Endothelial cell of umbilical vein (primary cell): ENCODE results near the gene ATP6V1D. TPM values are rescaled to one million over a fixed set of nuclear protein-coding genes. Genes with fewer than 3 reads are reported as not detected.

ENCODE experiments used
- BruUV-seq: library from RNA; stranded (reverse); fragments of 400-500 nt; replicated peaks from 2 replicates; lab custom pipeline; 2021; lab: Mats Ljungman, UMichigan
- CTCF ChIA-PET: fragments of 300-600, 350-600 bp; sonication (Branson Sonifier 250); formaldehyde crosslinking; loops from one replicate; lab custom pipeline; 2021; ENCODE audit warnings: antibody characterized with exemption, inconsistent platforms; lab: Charles Lee
- POLR2A ChIA-PET: fragments of 300-600, 350-600 bp; sonication (Branson Sonifier 250); formaldehyde crosslinking; loops from one replicate; lab custom pipeline; 2021; ENCODE audit warnings: antibody characterized with exemption, inconsistent platforms; lab: Charles Lee
- DNase-seq: peaks from one replicate; pipeline ENCODE4 v3.0.0-alpha.2; 2011; ENCODE audit warnings: low read depth, low spot score
- FAIRE-seq: peaks from 2 replicates; lab custom pipeline; 2011; peaks lifted over from hg19 to GRCh38; lab: Jason Lieb, UNC
- H2AFZ ChIP-seq: 2 replicates; pipeline ENCODE4 v1.6.0; 2012; ENCODE audit warnings: low read depth, low read length, control low read depth, inconsistent platforms
- H3K27ac ChIP-seq: 2 replicates; pipeline ENCODE4 v1.5.1; 2011; ENCODE audit warnings: low read depth, mild to moderate bottlenecking, control low read depth, low read length, moderate library complexity; ENCODE audit not compliant: insufficient read depth
- H3K27me3 ChIP-seq, 2 experiments: 2 replicates each; pipeline versions ENCODE4 v1.6.0 to v1.6.1; 2011; ENCODE audit warnings: low read length in 2 of 2, mixed read lengths in 1 of 2; ENCODE audit not compliant: control insufficient read depth in 2 of 2, insufficient read depth in 2 of 2
- H3K36me3 ChIP-seq, 2 experiments: 2 replicates in 1 of 2; 3 replicates in 1 of 2; pipeline ENCODE4 v1.5.1; 2011; ENCODE audit warnings: low read length in 2 of 2, mild to moderate bottlenecking in 1 of 2, moderate library complexity in 1 of 2; ENCODE audit not compliant: control insufficient read depth in 2 of 2, insufficient read depth in 2 of 2; ENCODE audit errors: extremely low read depth in 1 of 2
- H3K4me1 ChIP-seq: 3 replicates; pipeline ENCODE4 v1.5.1; 2011; ENCODE audit warnings: mild to moderate bottlenecking, low read length; ENCODE audit not compliant: control insufficient read depth, insufficient read depth; ENCODE audit errors: extremely low read depth
- H3K4me2 ChIP-seq: 2 replicates; pipeline ENCODE4 v1.6.1; 2011; ENCODE audit warnings: low read length, control low read depth, mixed read lengths; ENCODE audit not compliant: insufficient read depth
- H3K4me3 ChIP-seq, 3 experiments: fragments of 200-600 bp in 1 of 3; sonication (generic), shearing (Covaris generic) in 1 of 3; replicated peaks in 1 of 3; 2 replicates each; pipeline ENCODE4 v1.5.1; 2011 to 2016; ENCODE audit warnings: control low read depth in 3 of 3, low read length in 3 of 3, mild to moderate bottlenecking in 2 of 3, inconsistent platforms in 1 of 3, low read depth in 1 of 3, moderate library complexity in 1 of 3; ENCODE audit not compliant: insufficient read depth in 1 of 3
- H3K79me2 ChIP-seq: 2 replicates; pipeline ENCODE4 v1.6.0; 2012; ENCODE audit warnings: low read length, inconsistent platforms; ENCODE audit not compliant: control insufficient read depth, insufficient read depth
- H3K9ac ChIP-seq: replicated peaks from 2 replicates; pipeline ENCODE3; 2011; ENCODE audit warnings: low read length, control low read depth; ENCODE audit not compliant: insufficient read depth; ENCODE audit errors: extremely low read depth
- H3K9me1 ChIP-seq: replicated peaks from 3 replicates; pipeline ENCODE4 v1.6.0; 2011; ENCODE audit warnings: mild to moderate bottlenecking, low read length; ENCODE audit not compliant: control insufficient read depth, insufficient read depth; ENCODE audit errors: extremely low read depth
- H3K9me3 ChIP-seq: replicated peaks from 2 replicates; pipeline ENCODE4 v1.5.1; 2012; ENCODE audit warnings: low read length, inconsistent platforms; ENCODE audit not compliant: control insufficient read depth, insufficient read depth
- H4K20me1 ChIP-seq: replicated peaks from 2 replicates; pipeline ENCODE3; 2011; ENCODE audit warnings: mild to moderate bottlenecking, low read length; ENCODE audit not compliant: control insufficient read depth, insufficient read depth; ENCODE audit errors: extremely low read depth
- CTCF ChIP-seq, 2 donors: IDR thresholded peaks; 1 replicate in 1 of 2; 2 replicates in 1 of 2; pipeline ENCODE4 v1.5.1; 2011; ENCODE audit warnings: low read length in 2 of 2, mild to moderate bottlenecking in 2 of 2, moderate library complexity in 2 of 2, control low read depth in 1 of 2, inconsistent platforms in 1 of 2, low read depth in 1 of 2; ENCODE audit not compliant: insufficient read depth in 1 of 2; ENCODE audit errors: extremely low read depth in 1 of 2
- EZH2 ChIP-seq: IDR thresholded peaks from 2 replicates; pipeline ENCODE4 v1.6.1; 2012; ENCODE audit warnings: borderline replicate concordance, low read depth, mild to moderate bottlenecking, moderate library complexity, low read length, inconsistent platforms; ENCODE audit not compliant: severe bottlenecking
- FOS ChIP-seq: IDR thresholded peaks from 2 replicates; pipeline ENCODE4 v1.6.1; 2011; ENCODE audit warnings: mild to moderate bottlenecking, low read length, moderate library complexity, borderline replicate concordance; ENCODE audit not compliant: insufficient read depth
- GATA2 ChIP-seq: IDR thresholded peaks from 2 replicates; pipeline ENCODE4 v1.7.0; 2011; ENCODE audit warnings: low read depth, mild to moderate bottlenecking, moderate library complexity, mixed read lengths, low read length; ENCODE audit not compliant: insufficient read length, insufficient read depth
- JUN ChIP-seq: IDR thresholded peaks from 2 replicates; pipeline ENCODE4 v1.6.1; 2011; ENCODE audit warnings: borderline replicate concordance, low read depth; ENCODE audit not compliant: insufficient read length, insufficient read depth
- MAX ChIP-seq: IDR thresholded peaks from 2 replicates; pipeline ENCODE4 v1.6.1; 2011; ENCODE audit not compliant: insufficient read depth, insufficient read length
- MYC ChIP-seq: IDR thresholded peaks from one replicate; pipeline ENCODE4 v1.6.1; 2011; ENCODE audit warnings: mild to moderate bottlenecking, low read depth, low read length
- POLR2A ChIP-seq: IDR thresholded peaks from 2 replicates; pipeline ENCODE4 v1.6.1; 2012; ENCODE audit warnings: low read depth, mild to moderate bottlenecking, control low read depth, low read length
- POLR2AphosphoS5 ChIP-seq: IDR thresholded peaks from 2 replicates; pipeline ENCODE4 v1.6.1; 2012; ENCODE audit warnings: low read depth, mild to moderate bottlenecking, control low read depth, low read length, moderate library complexity; ENCODE audit not compliant: insufficient read depth
- dilution Hi-C: fragments of 300-500 bp; cut with MboI; formaldehyde crosslinking; loops from one replicate; pipeline ENCODE4 v1.15.0; 2019; ENCODE audit warnings: low sequenced_read_pairs; ENCODE audit not compliant: extremely low pct_ligation_motif_present
- intact Hi-C: fragments of 100-400 bp; cut with micrococcal nuclease; formaldehyde crosslinking; loops from one replicate; pipeline ENCODE4 v1.10.0; 2022
- polyA plus RNA-seq, 4 experiments: library from polyadenylated mRNA; depleted of rRNA in 3 of 4; stranded (reverse) in 3 of 4; unstranded in 1 of 4; fragments of >200 nt; gene quantifications; 2 replicates each; pipeline versions ENCODE4 v1.2.1 to v1.2.3, GENCODE V29; 2011 to 2012; ENCODE audit warnings: missing spikeins in 1 of 4
- total RNA-seq: library from RNA; stranded (reverse); gene quantifications from 2 replicates; pipeline ENCODE4 v1.2.3, GENCODE V29; 2021

Gene ATP6V1D
- total and polyA plus RNA-seq, 2 donors (not counting 3 experiments of a cell fraction or from before 2014, with no cell fraction given): 28.6 to 63.1 TPM

- Histone ChIP-seq H3K79me2 (no peaks in the 10 kb centered on the region), H4K20me1 (no peaks in the 10 kb centered on the region), H3K27ac (no peak overlapping the region), H3K4me2 (no peak overlapping the region), H3K27me3 (no peaks in the 10 kb centered on the region), H3K4me3 (no peak overlapping the region), H3K36me3 (no peaks in the 10 kb centered on the region), H2AFZ (no peak overlapping the region), H3K9me3 (no peaks in the 10 kb centered on the region), H3K9ac (no peak overlapping the region), H3K9me1 (no peaks in the 10 kb centered on the region), H3K4me1 (peaks cover 12% of the 10 kb centered on the region)
- dilution Hi-C loops: no loop called here
- no peak for TF ChIP-seq MAX
- TF ChIP-seq FOS: no peak
- no peak for TF ChIP-seq GATA2
- TF ChIP-seq MYC: no peak
- no peak for TF ChIP-seq EZH2
- TF ChIP-seq POLR2AphosphoS5: no peak
- no peak for TF ChIP-seq POLR2A
- TF ChIP-seq JUN: no peak
- no peak for TF ChIP-seq CTCF (IDR thresholded peaks at IDR 0.05; ENCODE audit: extremely low read depth in 1 of 2, insufficient read depth in 1 of 2, low read depth in 1 of 2, low read length in 2 of 2)
- BruUV-seq: no TSS peak
- FAIRE-seq (no peak), DNase-seq (no peak)
- POLR2A ChIA-PET: no interaction called here
- CTCF ChIA-PET: interaction anchor here (1.1 to 1.7 kb wide), 2 partner anchors 27 to 180 kb away, joined by 4 to 5 read pairs; no protein-coding TSS in a partner anchor
- intact Hi-C loops: no loop called here
These were observed 31.7 kb upstream of the ATP6V1D start for GRCh38 chr14:67391268-67391667.
